ENCODE measurements around the gene WWC2.
"Not testable (repeated sequence)": the region's sequence is repeated elsewhere in the genome, so short reads cannot be mapped to it uniquely, and the experiment has no call there.

The WWC2 gene

GRCh38 chr4:183145773-183146172, 46.7 kb downstream of the WWC2 start:
- TF ChIP-seq CTCF (IDR thresholded peaks at IDR 0.05; ENCODE audit: low read depth, low read length, missing control alignments), result no peak
- H3K4me3 ChIP-seq (replicated peaks; ENCODE audit: low read depth, low read length), result no peak overlapping the region
- DNase-seq (ENCODE audit: extremely low read depth, low read depth), result no peak

- H3K4me3 ChIP-seq (replicated peaks; ENCODE audit: low read depth, low read length), result no peak overlapping the region
- DNase-seq (ENCODE audit: extremely low read depth, low read depth), result no peak
- TF ChIP-seq CTCF (IDR thresholded peaks at IDR 0.05; ENCODE audit: low read depth, low read length, missing control alignments), result no peak
Measured at GRCh38 chr4:183146478-183146877, 47.4 kb downstream of the WWC2 start.

GRCh38 chr4:183147196-183147595, 48.1 kb downstream of the WWC2 start:
- DNase-seq (ENCODE audit: extremely low read depth, low read depth), result no peak
- no peak for TF ChIP-seq CTCF (IDR thresholded peaks at IDR 0.05; ENCODE audit: low read depth, low read length, missing control alignments)
- H3K4me3 ChIP-seq (replicated peaks; ENCODE audit: low read depth, low read length), result no peak overlapping the region

GRCh38 chr4:183147983-183148382, 48.9 kb downstream of the WWC2 start:
- no peak for TF ChIP-seq CTCF (IDR thresholded peaks at IDR 0.05; ENCODE audit: low read depth, low read length, missing control alignments)
- no peak for DNase-seq (ENCODE audit: extremely low read depth, low read depth)
- no peak overlapping the region for H3K4me3 ChIP-seq (replicated peaks; ENCODE audit: low read depth, low read length)

- TF ChIP-seq CTCF (IDR thresholded peaks at IDR 0.05; ENCODE audit: low read depth, low read length, missing control alignments), result no peak
- no peak for DNase-seq (ENCODE audit: extremely low read depth, low read depth)
- no peak overlapping the region for H3K4me3 ChIP-seq (replicated peaks; ENCODE audit: low read depth, low read length)
Measured at GRCh38 chr4:183149616-183150539, 50.8 kb downstream of the WWC2 start.

- not testable (repeated sequence) for DNase-seq (ENCODE audit: extremely low read depth, low read depth); H3K4me3 ChIP-seq (replicated peaks; ENCODE audit: low read depth, low read length)
Measured at GRCh38 chr4:183150664-183151063, 51.6 kb downstream of the WWC2 start.

- DNase-seq (ENCODE audit: extremely low read depth, low read depth); H3K4me3 ChIP-seq (replicated peaks; ENCODE audit: low read depth, low read length): not testable (repeated sequence)
Measured at GRCh38 chr4:183152232-183152631, 53.2 kb downstream of the WWC2 start.

All from HFF-Myc (cell line).